DND-41 (cell line): ENCODE measurements around the gene ADH5.
"Not testable (repeated sequence)": the region's sequence is repeated elsewhere in the genome, so short reads cannot be mapped to it uniquely, and the experiment has no call there.

Source experiments
- ATAC-seq: fragments of 200-7000 bp; cut with Tn5 transposase; 3 replicates; pipeline ENCODE4 v1.9.1; 2021; ENCODE audit warnings: low read depth; ENCODE audit not compliant: insufficient read depth
- DNase-seq: peaks from one replicate; pipeline ENCODE4 v3.0.0-alpha.2; 2020
- H2AFZ ChIP-seq: 2 replicates; pipeline ENCODE4 v1.6.0; 2012; ENCODE audit warnings: low read depth, low read length
- H3K27ac ChIP-seq: 2 replicates; pipeline ENCODE4 v1.5.1; 2012; ENCODE audit warnings: low read length, inconsistent platforms
- H3K27me3 ChIP-seq: fragments of 200-600 bp; sonication (generic); 2 replicates; pipeline ENCODE4 v1.6.0; 2012; ENCODE audit warnings: low read length, mild to moderate bottlenecking, inconsistent platforms; ENCODE audit not compliant: insufficient read depth, poor library complexity
- H3K36me3 ChIP-seq: 2 replicates; pipeline ENCODE4 v1.5.1; 2012; ENCODE audit warnings: low read length, inconsistent platforms; ENCODE audit not compliant: insufficient read depth
- H3K4me1 ChIP-seq: 2 replicates; pipeline ENCODE4 v1.5.1; 2012; ENCODE audit warnings: mild to moderate bottlenecking, low read length; ENCODE audit not compliant: insufficient read depth
- H3K4me2 ChIP-seq: 2 replicates; pipeline ENCODE4 v1.6.0; 2012; ENCODE audit warnings: mild to moderate bottlenecking, moderate library complexity, low read length, inconsistent platforms; ENCODE audit not compliant: insufficient read depth
- H3K4me3 ChIP-seq, 2 experiments: fragments of 200-600 bp in 1 of 2; shearing (Covaris generic) in 1 of 2; 2 replicates each; pipeline ENCODE4 v1.5.1; 2012 to 2016; ENCODE audit warnings: inconsistent platforms in 2 of 2, low read length in 2 of 2, mild to moderate bottlenecking in 2 of 2, low read depth in 1 of 2, moderate library complexity in 1 of 2
- H3K79me2 ChIP-seq: 2 replicates; pipeline ENCODE4 v1.6.0; 2012; ENCODE audit warnings: low read length, inconsistent platforms; ENCODE audit not compliant: insufficient read depth
- H3K9ac ChIP-seq: 2 replicates; pipeline ENCODE4 v1.6.0; 2012; ENCODE audit warnings: low read depth, mild to moderate bottlenecking, inconsistent platforms, low read length, moderate library complexity
- H3K9me3 ChIP-seq: 2 replicates; pipeline ENCODE4 v1.5.1; 2012; ENCODE audit warnings: low read length, moderate library complexity, mild to moderate bottlenecking, inconsistent platforms; ENCODE audit not compliant: insufficient read depth, severe bottlenecking
- H4K20me1 ChIP-seq: 2 replicates; pipeline ENCODE4 v1.6.0; 2012; ENCODE audit warnings: low read length; ENCODE audit not compliant: insufficient read depth
- EZH2 ChIP-seq: IDR thresholded peaks from 3 replicates; pipeline ENCODE4 v1.6.1; 2012; ENCODE audit warnings: borderline replicate concordance, low read depth, mild to moderate bottlenecking, moderate library complexity, low read length, inconsistent platforms; ENCODE audit not compliant: severe bottlenecking
- TF ChIP-seq, protein P1 (sequence below): IDR thresholded peaks from 2 replicates; pipeline ENCODE4 v1.5.1; 2012; ENCODE audit warnings: borderline replicate concordance, low read length, moderate library complexity, mild to moderate bottlenecking; ENCODE audit not compliant: poor library complexity, severe bottlenecking; ENCODE audit errors: extremely low read depth

The ADH5 gene

GRCh38 chr4:99099311-99099710 lies 10.7 kb upstream of the ADH5 start:
- H3K4me1 ChIP-seq, result no peaks in the 10 kb centered on the region
- no peaks in the 10 kb centered on the region for H3K79me2 ChIP-seq
- no peak for DNase-seq
- no peaks in the 10 kb centered on the region for H3K27me3 ChIP-seq
- no peak overlapping the region for H3K27ac ChIP-seq
- H3K4me2 ChIP-seq, result no peak overlapping the region
- TF ChIP-seq, protein P1, sequence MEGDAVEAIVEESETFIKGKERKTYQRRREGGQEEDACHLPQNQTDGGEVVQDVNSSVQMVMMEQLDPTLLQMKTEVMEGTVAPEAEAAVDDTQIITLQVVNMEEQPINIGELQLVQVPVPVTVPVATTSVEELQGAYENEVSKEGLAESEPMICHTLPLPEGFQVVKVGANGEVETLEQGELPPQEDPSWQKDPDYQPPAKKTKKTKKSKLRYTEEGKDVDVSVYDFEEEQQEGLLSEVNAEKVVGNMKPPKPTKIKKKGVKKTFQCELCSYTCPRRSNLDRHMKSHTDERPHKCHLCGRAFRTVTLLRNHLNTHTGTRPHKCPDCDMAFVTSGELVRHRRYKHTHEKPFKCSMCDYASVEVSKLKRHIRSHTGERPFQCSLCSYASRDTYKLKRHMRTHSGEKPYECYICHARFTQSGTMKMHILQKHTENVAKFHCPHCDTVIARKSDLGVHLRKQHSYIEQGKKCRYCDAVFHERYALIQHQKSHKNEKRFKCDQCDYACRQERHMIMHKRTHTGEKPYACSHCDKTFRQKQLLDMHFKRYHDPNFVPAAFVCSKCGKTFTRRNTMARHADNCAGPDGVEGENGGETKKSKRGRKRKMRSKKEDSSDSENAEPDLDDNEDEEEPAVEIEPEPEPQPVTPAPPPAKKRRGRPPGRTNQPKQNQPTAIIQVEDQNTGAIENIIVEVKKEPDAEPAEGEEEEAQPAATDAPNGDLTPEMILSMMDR, result no peak
- H3K9me3 ChIP-seq, result no peaks in the 10 kb centered on the region
- no peaks in the 10 kb centered on the region for H4K20me1 ChIP-seq
- H3K9ac ChIP-seq, result no peak overlapping the region
- ATAC-seq, result no peak
- no peak overlapping the region for H2AFZ ChIP-seq
- H3K36me3 ChIP-seq, result no peaks in the 10 kb centered on the region
- no peak overlapping the region for H3K4me3 ChIP-seq

DNA sequence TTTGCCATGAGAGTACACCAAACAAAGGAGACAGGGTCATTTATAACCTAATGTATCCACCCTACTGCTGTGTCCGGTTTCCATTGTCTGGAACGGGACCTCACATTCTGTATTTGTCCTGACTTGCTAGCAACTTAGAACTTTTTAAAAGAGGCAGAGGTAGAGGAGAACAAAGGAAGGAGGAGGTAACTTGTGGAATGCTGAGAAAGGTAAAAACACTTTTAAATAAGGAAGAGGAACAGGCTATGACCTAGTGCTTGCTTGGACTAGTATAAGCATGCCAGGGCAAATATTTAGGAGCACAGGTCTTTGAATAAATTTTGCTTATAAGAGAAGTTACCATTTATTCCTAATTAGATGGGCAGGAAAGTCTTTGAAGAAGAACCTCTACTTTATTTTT lies 3.3 kb upstream of the ADH5 start:
- H3K4me2 ChIP-seq, H3K9ac ChIP-seq, H4K20me1 ChIP-seq, H3K27me3 ChIP-seq, H3K9me3 ChIP-seq, ATAC-seq, DNase-seq, H3K36me3 ChIP-seq, H3K4me3 ChIP-seq, H2AFZ ChIP-seq, H3K27ac ChIP-seq: not testable (repeated sequence)
- peaks cover 28% of the 10 kb centered on the region for H3K79me2 ChIP-seq
- peaks cover 22% of the 10 kb centered on the region for H3K4me1 ChIP-seq

- Histone ChIP-seq H3K4me1 (peaks cover 28% of the 10 kb centered on the region), H3K36me3 (no peaks in the 10 kb centered on the region), H3K27me3 (no peaks in the 10 kb centered on the region), H3K27ac (no peak overlapping the region), H2AFZ (no peak overlapping the region), H3K4me2 (no peak overlapping the region), H3K79me2 (peaks cover 35% of the 10 kb centered on the region), H4K20me1 (no peaks in the 10 kb centered on the region), H3K4me3 (no peak overlapping the region), H3K9ac (no peak overlapping the region), H3K9me3 (no peaks in the 10 kb centered on the region)
- DNase-seq, result no peak
- TF ChIP-seq EZH2, result no peak
- TF ChIP-seq, protein P1, result no peak
- ATAC-seq, result no peak
Measured at GRCh38 chr4:99091216-99091575, 2.6 kb upstream of the ADH5 start.

DNA sequence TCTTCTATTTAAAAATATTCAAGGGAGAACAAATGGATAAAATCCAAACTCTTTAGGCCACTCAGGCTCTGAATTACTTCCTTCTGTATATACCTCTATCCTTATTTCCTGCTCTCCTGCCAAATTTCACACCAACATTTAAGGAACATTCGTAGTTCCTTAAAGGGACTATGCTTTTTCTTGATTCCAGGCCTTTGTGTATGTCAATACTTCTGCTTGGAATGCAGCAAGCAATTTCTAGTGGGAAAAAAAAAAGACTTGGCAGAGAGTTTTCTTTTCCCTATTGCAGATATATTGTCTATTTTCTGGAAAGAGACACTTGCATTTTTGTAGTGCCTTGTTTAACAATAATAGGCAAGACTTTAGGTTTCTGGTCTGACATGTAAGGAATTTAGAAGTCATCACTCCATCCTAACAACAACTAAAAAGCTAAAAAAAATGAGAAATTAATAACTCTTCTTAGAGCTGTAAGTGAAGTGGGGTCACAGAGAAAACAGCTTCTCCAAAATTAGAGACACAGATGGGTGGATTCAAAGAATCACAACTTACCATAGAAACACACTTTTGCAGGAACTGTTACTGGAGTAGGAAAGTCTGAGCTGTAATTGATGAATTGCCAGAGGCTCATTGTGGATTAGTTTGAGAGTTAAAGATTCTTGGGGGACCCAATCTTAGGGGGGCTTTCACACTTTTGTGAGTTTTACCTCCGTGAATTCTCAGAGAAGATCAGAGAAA lies 2.1 kb upstream of the ADH5 start:
- H3K4me1 ChIP-seq, result peaks cover 30% of the 10 kb centered on the region
- DNase-seq (no peak), ATAC-seq (no peak)
- H3K4me3 ChIP-seq, result no peak overlapping the region
- no peak overlapping the region for H2AFZ ChIP-seq
- H3K9ac ChIP-seq, result no peak overlapping the region
- H3K79me2 ChIP-seq, result peaks cover 40% of the 10 kb centered on the region
- H3K4me2 ChIP-seq, result no peak overlapping the region
- H3K36me3 ChIP-seq, result peaks cover 3% of the 10 kb centered on the region; the same call in 1 of the 2 replicates
- TF ChIP-seq EZH2, result no peak
- TF ChIP-seq, protein P1, result no peak
- H3K27ac ChIP-seq, result no peak overlapping the region
- H4K20me1 ChIP-seq, result no peaks in the 10 kb centered on the region
- H3K9me3 ChIP-seq, result no peaks in the 10 kb centered on the region
- H3K27me3 ChIP-seq, result no peaks in the 10 kb centered on the region
